Measurements from ENCODE around the gene RBM47. TPM values are rescaled to one million over a fixed set of nuclear protein-coding genes. Genes with fewer than 3 reads are reported as not detected.

Gene RBM47
- total and polyA plus RNA-seq, 2 donors (not counting 1 experiment from before 2014, with no cell fraction given): 5.6 to 12.9 TPM

DNA sequence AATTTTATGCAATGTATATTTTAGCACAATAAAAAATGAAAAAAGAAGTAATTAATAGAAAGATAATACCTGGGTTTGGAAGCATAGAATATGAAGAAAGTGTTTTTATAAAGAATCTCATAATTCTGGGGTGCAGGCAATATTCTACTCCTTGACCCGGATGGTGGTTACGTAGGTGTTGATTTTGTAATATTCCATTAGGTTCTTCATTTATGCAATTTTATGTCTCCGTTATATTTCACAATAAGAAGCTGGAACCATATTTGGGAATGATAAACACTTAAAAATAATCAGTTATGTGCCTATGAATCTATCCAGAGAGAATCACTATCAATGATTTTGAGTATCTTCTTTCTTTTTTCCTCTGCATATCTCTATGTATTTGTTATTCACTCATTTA, 256.0 kb downstream of the RBM47 start:
- Histone ChIP-seq H3K4me1 (ENCODE audit: control insufficient read depth in 2 of 2, insufficient read depth in 2 of 2, low read length in 2 of 2) (no peaks in the 10 kb centered on the region), H3K27me3 (replicated peaks in 1 of 4; ENCODE audit: control extremely low read depth in 1 of 4, control insufficient read depth in 3 of 4, insufficient read depth in 4 of 4, low read length in 3 of 4) (no peaks in the 10 kb centered on the region), H3K79me2 (ENCODE audit: control insufficient read depth, insufficient read depth, low read length) (no peaks in the 10 kb centered on the region), H2AFZ (ENCODE audit: insufficient read depth, low read depth, low read length, poor library complexity, severe bottlenecking) (no peak overlapping the region), H3K27ac (ENCODE audit: low read length in 2 of 2) (no peak overlapping the region), H3K4me3 (ENCODE audit: control extremely low read depth in 1 of 5, extremely low read depth in 1 of 5, insufficient read depth in 1 of 5, low read depth in 2 of 5, low read length in 4 of 5) (no peak overlapping the region), H3K9ac (ENCODE audit: low read length) (no peak overlapping the region), H3K4me2 (replicated peaks; ENCODE audit: low read depth, low read length, poor library complexity, severe bottlenecking) (no peak overlapping the region), H4K20me1 (ENCODE audit: control insufficient read depth, insufficient read depth, low read length, poor library complexity, severe bottlenecking) (no peaks in the 10 kb centered on the region), H3K36me3 (replicated peaks in 1 of 2; ENCODE audit: control extremely low read depth in 1 of 2, control insufficient read depth in 1 of 2, extremely low read depth in 1 of 2, insufficient read depth in 2 of 2, low read length in 1 of 2) (no peaks in the 10 kb centered on the region), H3K9me3 (ENCODE audit: control extremely low read depth in 1 of 3, control insufficient read depth in 2 of 3, insufficient read depth in 1 of 3, low read length in 2 of 3) (no peaks in the 10 kb centered on the region)
- Mint-ChIP-seq H3K4me3 (no peak overlapping the region), H3K27me3 (no peaks in the 10 kb centered on the region), H3K9me3 (ENCODE audit: insufficient read depth) (no peaks in the 10 kb centered on the region), H3K27ac (no peak overlapping the region), H3K4me1 (no peaks in the 10 kb centered on the region)
- ATAC-seq (ENCODE audit: low read depth) (no peak), DNase-seq (no peak)
- POLR2A ChIA-PET: no interaction called here
- WGBS (ENCODE audit: insufficient coverage): no CpG with 5 or more reads among the region's 3 CpGs
- intact Hi-C loops (cut with micrococcal nuclease): no loop called here
- TF ChIP-seq, protein P1, sequence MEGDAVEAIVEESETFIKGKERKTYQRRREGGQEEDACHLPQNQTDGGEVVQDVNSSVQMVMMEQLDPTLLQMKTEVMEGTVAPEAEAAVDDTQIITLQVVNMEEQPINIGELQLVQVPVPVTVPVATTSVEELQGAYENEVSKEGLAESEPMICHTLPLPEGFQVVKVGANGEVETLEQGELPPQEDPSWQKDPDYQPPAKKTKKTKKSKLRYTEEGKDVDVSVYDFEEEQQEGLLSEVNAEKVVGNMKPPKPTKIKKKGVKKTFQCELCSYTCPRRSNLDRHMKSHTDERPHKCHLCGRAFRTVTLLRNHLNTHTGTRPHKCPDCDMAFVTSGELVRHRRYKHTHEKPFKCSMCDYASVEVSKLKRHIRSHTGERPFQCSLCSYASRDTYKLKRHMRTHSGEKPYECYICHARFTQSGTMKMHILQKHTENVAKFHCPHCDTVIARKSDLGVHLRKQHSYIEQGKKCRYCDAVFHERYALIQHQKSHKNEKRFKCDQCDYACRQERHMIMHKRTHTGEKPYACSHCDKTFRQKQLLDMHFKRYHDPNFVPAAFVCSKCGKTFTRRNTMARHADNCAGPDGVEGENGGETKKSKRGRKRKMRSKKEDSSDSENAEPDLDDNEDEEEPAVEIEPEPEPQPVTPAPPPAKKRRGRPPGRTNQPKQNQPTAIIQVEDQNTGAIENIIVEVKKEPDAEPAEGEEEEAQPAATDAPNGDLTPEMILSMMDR (IDR thresholded peaks at IDR 0.05): no peak
- TF ChIP-seq EZH2 (IDR thresholded peaks at IDR 0.05; ENCODE audit: borderline replicate concordance, insufficient read depth, low read depth, low read length, poor library complexity, severe bottlenecking): no peak
- CTCF ChIA-PET: no interaction called here

Small RNAs within 50 kb of the gene (small RNA-seq; reads per million reads assigned to genes)
- gene AC098869.1 (ENCODE audit: insufficient read length, low read depth, low replicate concordance) (not detected), gene MIR4802 (ENCODE audit: insufficient read length, low read depth, low replicate concordance) (not detected), gene RNU7-74P (ENCODE audit: insufficient read length, low read depth, low replicate concordance) (not detected)

Other genes starting within 250 kb of the RBM47 start
- gene NSUN7, start 120.1 kb upstream of the RBM47 start, total RNA-seq: 29.8 and 33.1 TPM in 2 replicates
- gene NSUN7, start 120.1 kb upstream of the RBM47 start, polyA plus RNA-seq: 0.56 and 0.75 TPM in 2 replicates

Data from B cell (primary cell).